ENCODE measurements around the gene RFX4. TPM values are rescaled to one million over a fixed set of nuclear protein-coding genes. Genes with fewer than 3 reads are reported as not detected.
A peak's percentile ranks its signal among the peaks of the same experiment; 100 is the strongest.

RFX4 gene
- total RNA-seq (2016; rRNA removed; fragmentation: Illumina TruSeq; extraction: Trizol) (not detected in 2 replicates), polyA plus RNA-seq (2011; rRNA removed) (not detected in 2 replicates), polyA minus RNA-seq (2011; rRNA and poly(A)+ RNA removed; ENCODE audit: low replicate concordance) (not detected in 2 replicates), Bru-seq, nascent RNA (percentile 3 among the genes with signal in this experiment), BruChase-seq, experiment 1, labeled RNA remaining after a 6-hour chase (not detected), BruChase-seq, experiment 2, labeled RNA remaining after a 2-hour chase (percentile 3 among the genes with signal in this experiment)
- not detected in 2 replicates for total RNA-seq (2016; cell fraction: cytosol; rRNA removed; fragmentation: Illumina TruSeq; extraction: Trizol; ENCODE audit: low read depth)
- not detected in 2 replicates for total RNA-seq (2016; cell fraction: insoluble cytoplasmic fraction; rRNA removed; fragmentation: Illumina TruSeq; extraction: Trizol)
- not detected in 2 replicates for total RNA-seq (2016; cell fraction: membrane; rRNA removed; fragmentation: Illumina TruSeq; extraction: Trizol)
- total RNA-seq (2016; cell fraction: nucleus; rRNA removed; fragmentation: Illumina TruSeq; extraction: Trizol), result not detected in 2 replicates
- polyA plus RNA-seq (2011; cell fraction: cytosol; rRNA removed), result not detected in 2 replicates
- not detected in 2 replicates for polyA plus RNA-seq (2011; cell fraction: nucleus; rRNA removed)
- polyA plus RNA-seq (2012), result not detected in 2 replicates
- polyA plus RNA-seq (2016; cell fraction: cytosol; fragmentation: Illumina TruSeq; extraction: Trizol; ENCODE audit: low read depth), result not detected in 2 replicates
- polyA plus RNA-seq (2016; cell fraction: insoluble cytoplasmic fraction; fragmentation: Illumina TruSeq; extraction: Trizol; ENCODE audit: low read depth), result not detected in 2 replicates
- not detected in 2 replicates for polyA plus RNA-seq (2016; cell fraction: membrane; fragmentation: Illumina TruSeq; extraction: Trizol; ENCODE audit: low read depth)
- not detected in 2 replicates for polyA plus RNA-seq (2016; cell fraction: nucleus; fragmentation: Illumina TruSeq; extraction: Trizol; ENCODE audit: insufficient read depth, low read depth)
- polyA minus RNA-seq (2011; cell fraction: cytosol; rRNA and poly(A)+ RNA removed), result not detected in 2 replicates
- polyA minus RNA-seq (2011; cell fraction: nucleus; rRNA and poly(A)+ RNA removed), result not detected in 2 replicates
- long read RNA-seq, experiment 1, result 0 reads
- long read RNA-seq, experiment 2, result 0 reads

DNA sequence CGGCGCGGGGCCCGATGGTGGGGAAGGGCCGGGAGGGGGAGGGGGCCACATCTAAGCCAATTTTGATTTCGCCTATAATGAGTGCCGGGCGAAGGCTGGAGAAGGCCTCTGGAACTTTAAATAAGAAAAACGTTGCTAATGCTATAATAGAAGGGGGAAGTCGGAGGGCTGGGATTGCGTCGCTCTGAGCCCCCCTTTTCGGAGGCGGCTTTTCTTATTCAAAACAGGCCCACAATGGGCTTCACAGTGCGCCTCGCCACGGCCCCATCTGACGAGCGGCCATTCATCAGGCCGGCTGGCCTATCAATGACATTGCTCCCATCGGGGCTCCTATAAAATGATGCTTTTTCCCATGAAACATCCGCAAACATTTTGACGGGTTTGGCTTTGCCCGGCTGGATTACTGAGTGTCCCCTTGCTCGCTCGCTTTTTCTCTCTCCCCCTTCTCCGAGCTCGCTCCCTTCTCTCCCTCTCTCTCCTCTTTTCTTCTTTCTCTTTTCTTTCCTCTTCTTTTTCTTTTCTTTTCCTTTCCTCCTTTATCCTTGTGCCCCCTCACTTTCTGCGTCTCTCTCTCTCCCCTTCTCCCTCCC, at the start of gene RFX4:
RFX4 (plus strand) TSS at position 364 of the 590 bp plus-strand sequence. CDS start 317 bp downstream, outside the sequence.
- 31% methylated on average over 22 of the region's 29 CpGs for WGBS (ENCODE audit: low lambda C conversion rate)
- in situ Hi-C loops (cut with HindIII; ENCODE audit: extremely low pct_ligation_motif_present, low pct_unique_long_range_greater_than_20kb) (no loop called here), intact Hi-C loops (cut with micrococcal nuclease; ENCODE audit: unreplicated experiment) (no loop called here)
- Histone ChIP-seq H3K27me3 (ENCODE audit: control insufficient read depth in 1 of 2, insufficient read depth in 2 of 2, low read length in 2 of 2) (peaks cover 20 to 81% of the 10 kb centered on the region in 2 experiments), H4K20me1 (ENCODE audit: insufficient read depth, low read length) (no peaks in the 10 kb centered on the region), H3K79me2 (ENCODE audit: insufficient read depth, low read length) (no peaks in the 10 kb centered on the region), H3K4me2 (ENCODE audit: low read depth, low read length) (no peak within 1 kb of the TSS; the same call in 1 of the 2 replicates), H3K4me3 (replicated peaks in 1 of 3; ENCODE audit: insufficient read depth in 1 of 3, low read depth in 2 of 3, low read length in 3 of 3) (no peak within 1 kb of the TSS), H3K27ac (ENCODE audit: extremely low read length, insufficient read depth, low read length) (no peak within 1 kb of the TSS), H3K9ac (ENCODE audit: insufficient read depth, low read depth, low read length) (no peak within 1 kb of the TSS), H2AFZ (ENCODE audit: low read length) (no peak within 1 kb of the TSS), H3K36me3 (replicated peaks in 1 of 2; ENCODE audit: control insufficient read depth in 1 of 2, insufficient read depth in 2 of 2, low read length in 2 of 2) (no peaks in the 10 kb centered on the region), H3K9me3 (ENCODE audit: low read length) (no peaks in the 10 kb centered on the region), H3K4me1 (ENCODE audit: insufficient read depth, low read length) (no peaks in the 10 kb centered on the region)
- no peak for DNase-seq (ENCODE audit: low spot score)
- FAIRE-seq, result no peak
- POLR2A ChIA-PET, result no interaction called here
- TF ChIP-seq KLF16 (CRISPR knock-in tag; IDR thresholded peaks at IDR 0.05), result no peak
- TF ChIP-seq ZNF562 (CRISPR knock-in tag; IDR thresholded peaks at IDR 0.05; ENCODE audit: borderline replicate concordance), result no peak
- TF ChIP-seq MED1 (CRISPR knock-in tag; IDR thresholded peaks at IDR 0.05), result no peak
- TF ChIP-seq ZNF446 (CRISPR knock-in tag; IDR thresholded peaks at IDR 0.05), result no peak
- no peak for TF ChIP-seq GATAD1 (CRISPR knock-in tag; IDR thresholded peaks at IDR 0.05)
- no peak for TF ChIP-seq BRD4 (CRISPR knock-in tag; IDR thresholded peaks at IDR 0.05)
- ATAC-seq, result no peak
- no TSS peak for BruUV-seq (replicated peaks)
- CTCF ChIA-PET (ENCODE audit: low intra/inter-chr PET ratio, low total read pairs), result no interaction called here
